GM23338 (cell line): Measurements from ENCODE around the gene FCGBP. TPM values are rescaled to one million over a fixed set of nuclear protein-coding genes. Genes with fewer than 3 reads are reported as not detected.

Experiments
- ATAC-seq: fragments of 200-7000 bp; cut with Tn5 transposase; 3 replicates; pipeline ENCODE4 v1.9.1; 2020
- DNase-seq: peaks from one replicate; pipeline ENCODE4 v3.0.0-alpha.2; 2015; ENCODE audit warnings: low spot score
- H2AFZ ChIP-seq: fragments of 200-600 bp; sonication (generic); 2 replicates; pipeline ENCODE4 v1.8.0; 2016; ENCODE audit warnings: antibody characterized with exemption, mild to moderate bottlenecking, moderate library complexity
- H3F3A ChIP-seq: fragments of 200-600 bp; sonication (generic); replicated peaks from 2 replicates; pipeline ENCODE4 v1.8.0; 2017; ENCODE audit warnings: antibody characterized with exemption, mixed run types, low read depth
- H3K27ac ChIP-seq: fragments of 200-600 bp; sonication (generic); 2 replicates; pipeline ENCODE4 v1.6.1; 2016; ENCODE audit warnings: low read depth
- H3K27me3 ChIP-seq: fragments of 200-600 bp; sonication (generic); 2 replicates; pipeline ENCODE4 v1.8.0; 2016; ENCODE audit warnings: mild to moderate bottlenecking, mixed run types, moderate library complexity; ENCODE audit not compliant: insufficient read depth
- H3K36me3 ChIP-seq: fragments of 200-600 bp; sonication (generic); 2 replicates; pipeline ENCODE4 v1.8.0; 2016; ENCODE audit warnings: mild to moderate bottlenecking; ENCODE audit not compliant: insufficient read depth
- H3K4me1 ChIP-seq: fragments of 200-600 bp; sonication (generic); 2 replicates; pipeline ENCODE4 v1.8.0; 2016; ENCODE audit warnings: mild to moderate bottlenecking, moderate library complexity; ENCODE audit not compliant: insufficient read depth
- H3K4me2 ChIP-seq: fragments of 200-600 bp; sonication (generic); 2 replicates; pipeline ENCODE4 v1.7.1; 2017; ENCODE audit warnings: mixed run types
- H3K4me3 ChIP-seq: fragments of 200-600 bp; sonication (generic); 2 replicates; pipeline ENCODE4 v1.6.1; 2016; ENCODE audit warnings: mixed run types
- H3K79me2 ChIP-seq: fragments of 200-600 bp; sonication (generic); replicated peaks from 2 replicates; pipeline ENCODE4 v1.8.0; 2017; ENCODE audit warnings: mild to moderate bottlenecking; ENCODE audit not compliant: insufficient read depth
- H3K9me2 ChIP-seq: fragments of 200-600 bp; sonication (generic); 2 replicates; pipeline ENCODE4 v1.8.0; 2017; ENCODE audit not compliant: insufficient read depth
- H4K20me1 ChIP-seq: fragments of 200-600 bp; sonication (generic); replicated peaks from 2 replicates; pipeline ENCODE4 v1.8.0; 2017; ENCODE audit warnings: mild to moderate bottlenecking; ENCODE audit not compliant: insufficient read depth
- H3K27ac Mint-ChIP-seq: 2 replicates; pipeline ENCODE4 v1.8.0; 2020; ENCODE audit warnings: inconsistent platforms, mild to moderate bottlenecking, moderate library complexity, mixed read lengths
- H3K27me3 Mint-ChIP-seq: 3 replicates; pipeline ENCODE4 v1.8.0; 2022; ENCODE audit warnings: low read depth, mild to moderate bottlenecking, moderate library complexity, mixed read lengths, inconsistent platforms; ENCODE audit not compliant: insufficient read depth, poor library complexity
- H3K36me3 Mint-ChIP-seq: 3 replicates; pipeline ENCODE4 v1.8.0; 2021; ENCODE audit warnings: low read depth, mild to moderate bottlenecking, inconsistent platforms, moderate library complexity, mixed read lengths
- H3K4me1 Mint-ChIP-seq: 3 replicates; pipeline ENCODE4 v1.8.0; 2020; ENCODE audit warnings: mild to moderate bottlenecking, inconsistent platforms, mixed read lengths
- H3K4me3 Mint-ChIP-seq: 3 replicates; pipeline ENCODE4 v1.8.0; 2021; ENCODE audit warnings: moderate library complexity, mild to moderate bottlenecking, inconsistent platforms, mixed read lengths
- H3K9me3 Mint-ChIP-seq: 3 replicates; pipeline ENCODE4 v1.8.0; 2020; ENCODE audit warnings: moderate library complexity, mild to moderate bottlenecking, inconsistent platforms, mixed read lengths
- CREB1 ChIP-seq: fragments of 250-450 bp; sonication (Bioruptor Pico); IDR thresholded peaks from 2 replicates; pipeline ENCODE4 v1.5.0; 2020; ENCODE audit warnings: low read depth, mild to moderate bottlenecking, moderate library complexity
- CTCF ChIP-seq, 2 experiments: fragments of 200-600 bp in 1 of 2; sonication (generic) in 1 of 2; conservative IDR thresholded peaks; 2 replicates each; pipeline versions ENCODE4 v1.5.1 to v1.6.1; 2016 to 2017; ENCODE audit warnings: antibody characterized with exemption in 2 of 2, low read depth in 2 of 2, mild to moderate bottlenecking in 2 of 2, moderate library complexity in 1 of 2
- EZH2 ChIP-seq: fragments of 200-600 bp; sonication (generic); IDR thresholded peaks from one replicate; pipeline ENCODE4 v1.8.0; 2017; ENCODE audit warnings: antibody characterized with exemption, mild to moderate bottlenecking, low read depth; ENCODE audit not compliant: unreplicated experiment
- EZH2phosphoT487 ChIP-seq: fragments of 200-600 bp; sonication (generic); IDR thresholded peaks from one replicate; pipeline ENCODE4 v1.8.1; 2018; ENCODE audit warnings: antibody characterized with exemption; ENCODE audit not compliant: unreplicated experiment
- JUNB ChIP-seq: IDR thresholded peaks from one replicate; pipeline ENCODE4 v1.6.1; 2016; ENCODE audit warnings: antibody characterized with exemption; ENCODE audit not compliant: unreplicated experiment
- NANOG ChIP-seq: IDR thresholded peaks from 2 replicates; pipeline ENCODE4 v1.6.1; 2016; ENCODE audit warnings: antibody characterized with exemption, borderline replicate concordance
- POLR2AphosphoS5 ChIP-seq: IDR thresholded peaks from 2 replicates; pipeline ENCODE4 v1.6.1; 2016; ENCODE audit warnings: antibody characterized with exemption, low read depth
- STAT1 ChIP-seq: IDR thresholded peaks from one replicate; pipeline ENCODE4 v1.6.1; 2016; ENCODE audit warnings: antibody characterized with exemption; ENCODE audit not compliant: unreplicated experiment
- ZNF114 ChIP-seq: fragments of 250-450 bp; sonication (Bioruptor Pico); IDR thresholded peaks from 2 replicates; pipeline ENCODE4 v1.5.0; 2020; ENCODE audit warnings: mild to moderate bottlenecking, moderate library complexity
- ZNF331 ChIP-seq: fragments of 250-450 bp; sonication (Bioruptor Pico); IDR thresholded peaks from 2 replicates; pipeline ENCODE4 v1.5.0; 2020; ENCODE audit warnings: low read depth, mild to moderate bottlenecking, moderate library complexity
- ZNF462 ChIP-seq: fragments of 250-450 bp; sonication (Bioruptor Pico); IDR thresholded peaks from 2 replicates; pipeline ENCODE4 v1.5.0; 2020; ENCODE audit warnings: mild to moderate bottlenecking, moderate library complexity
- polyA plus RNA-seq: library from polyadenylated mRNA; unstranded; fragments of >200 nt; fragmentation: Nextera tagmentation; extraction: Ambion mirVana; gene quantifications from 2 replicates; pipeline ENCODE4 v1.2.1, GENCODE V29; 2016
- total RNA-seq: library from RNA; depleted of rRNA; stranded (reverse); fragments of >200 nt; shearing (Covaris generic); gene quantifications from 2 replicates; pipeline ENCODE4 v1.2.3, GENCODE V29; 2014
- TF ChIP-seq, protein P1 (sequence below): IDR thresholded peaks from 2 replicates; pipeline ENCODE4 v1.6.1; 2016; ENCODE audit warnings: antibody characterized with exemption
- TF ChIP-seq, protein P2 (sequence below): IDR thresholded peaks from one replicate; pipeline ENCODE4 v1.6.1; 2018; ENCODE audit warnings: antibody characterized with exemption; ENCODE audit not compliant: unreplicated experiment

FCGBP gene
- total and polyA plus RNA-seq, 2 experiments from 2014 or later: 0.44 to 3.6 TPM

- Histone ChIP-seq H2AFZ (no peak overlapping the region), H3K4me1 (no peaks in the 10 kb centered on the region), H3K27me3 (no peaks in the 10 kb centered on the region), H3K27ac (no peak overlapping the region), H3K4me3 (no peak overlapping the region), H4K20me1 (no peaks in the 10 kb centered on the region), H3F3A (no peaks in the 10 kb centered on the region), H3K9me2 (no peaks in the 10 kb centered on the region), H3K36me3 (no peaks in the 10 kb centered on the region), H3K4me2 (no peak overlapping the region), H3K79me2 (no peaks in the 10 kb centered on the region)
- Mint-ChIP-seq H3K36me3 (no peaks in the 10 kb centered on the region; the same call in 2 of the 3 replicates), H3K9me3 (peaks cover 2% of the 10 kb centered on the region; the same call in 2 of the 3 replicates), H3K4me1 (peaks cover 7% of the 10 kb centered on the region), H3K27me3 (peaks cover 11% of the 10 kb centered on the region), H3K4me3 (no peak overlapping the region), H3K27ac (no peak overlapping the region)
- no peak for ATAC-seq
- no peak for DNase-seq
- TF ChIP-seq NANOG (no peak), POLR2AphosphoS5 (no peak), EZH2phosphoT487 (no peak), STAT1 (no peak), ZNF462 (CRISPR knock-in tag) (no peak), CTCF (conservative IDR thresholded peaks at IDR 0.05; ENCODE audit: low read depth in 2 of 2) (no peak), ZNF331 (no peak), CREB1 (CRISPR knock-in tag) (no peak), ZNF114 (no peak), EZH2 (no peak), JUNB (no peak)
- TF ChIP-seq, protein P1, sequence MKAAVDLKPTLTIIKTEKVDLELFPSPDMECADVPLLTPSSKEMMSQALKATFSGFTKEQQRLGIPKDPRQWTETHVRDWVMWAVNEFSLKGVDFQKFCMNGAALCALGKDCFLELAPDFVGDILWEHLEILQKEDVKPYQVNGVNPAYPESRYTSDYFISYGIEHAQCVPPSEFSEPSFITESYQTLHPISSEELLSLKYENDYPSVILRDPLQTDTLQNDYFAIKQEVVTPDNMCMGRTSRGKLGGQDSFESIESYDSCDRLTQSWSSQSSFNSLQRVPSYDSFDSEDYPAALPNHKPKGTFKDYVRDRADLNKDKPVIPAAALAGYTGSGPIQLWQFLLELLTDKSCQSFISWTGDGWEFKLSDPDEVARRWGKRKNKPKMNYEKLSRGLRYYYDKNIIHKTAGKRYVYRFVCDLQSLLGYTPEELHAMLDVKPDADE: no peak
- TF ChIP-seq, protein P2, sequence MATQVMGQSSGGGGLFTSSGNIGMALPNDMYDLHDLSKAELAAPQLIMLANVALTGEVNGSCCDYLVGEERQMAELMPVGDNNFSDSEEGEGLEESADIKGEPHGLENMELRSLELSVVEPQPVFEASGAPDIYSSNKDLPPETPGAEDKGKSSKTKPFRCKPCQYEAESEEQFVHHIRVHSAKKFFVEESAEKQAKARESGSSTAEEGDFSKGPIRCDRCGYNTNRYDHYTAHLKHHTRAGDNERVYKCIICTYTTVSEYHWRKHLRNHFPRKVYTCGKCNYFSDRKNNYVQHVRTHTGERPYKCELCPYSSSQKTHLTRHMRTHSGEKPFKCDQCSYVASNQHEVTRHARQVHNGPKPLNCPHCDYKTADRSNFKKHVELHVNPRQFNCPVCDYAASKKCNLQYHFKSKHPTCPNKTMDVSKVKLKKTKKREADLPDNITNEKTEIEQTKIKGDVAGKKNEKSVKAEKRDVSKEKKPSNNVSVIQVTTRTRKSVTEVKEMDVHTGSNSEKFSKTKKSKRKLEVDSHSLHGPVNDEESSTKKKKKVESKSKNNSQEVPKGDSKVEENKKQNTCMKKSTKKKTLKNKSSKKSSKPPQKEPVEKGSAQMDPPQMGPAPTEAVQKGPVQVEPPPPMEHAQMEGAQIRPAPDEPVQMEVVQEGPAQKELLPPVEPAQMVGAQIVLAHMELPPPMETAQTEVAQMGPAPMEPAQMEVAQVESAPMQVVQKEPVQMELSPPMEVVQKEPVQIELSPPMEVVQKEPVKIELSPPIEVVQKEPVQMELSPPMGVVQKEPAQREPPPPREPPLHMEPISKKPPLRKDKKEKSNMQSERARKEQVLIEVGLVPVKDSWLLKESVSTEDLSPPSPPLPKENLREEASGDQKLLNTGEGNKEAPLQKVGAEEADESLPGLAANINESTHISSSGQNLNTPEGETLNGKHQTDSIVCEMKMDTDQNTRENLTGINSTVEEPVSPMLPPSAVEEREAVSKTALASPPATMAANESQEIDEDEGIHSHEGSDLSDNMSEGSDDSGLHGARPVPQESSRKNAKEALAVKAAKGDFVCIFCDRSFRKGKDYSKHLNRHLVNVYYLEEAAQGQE: no peak
Measured at GRCh38 chr19:39890755-39891551, 43.5 kb downstream of the FCGBP start.
